ENCODE measurements around the gene FBXL16. TPM values are rescaled to one million over a fixed set of nuclear protein-coding genes. Genes with fewer than 3 reads are reported as not detected.

Gene FBXL16
- total and polyA plus RNA-seq, 2 experiments from 2014 or later: 8.9 to 12.6 TPM

GRCh38 chr16:687499-687898, 18.1 kb downstream of the FBXL16 start:
- DNase-seq (ENCODE audit: low spot score) (no peak), ATAC-seq (no peak)
- Histone ChIP-seq H3K4me2 (no peak overlapping the region), H3K9me2 (ENCODE audit: insufficient read depth) (no peaks in the 10 kb centered on the region), H3K36me3 (ENCODE audit: insufficient read depth) (no peaks in the 10 kb centered on the region; the same call in 1 of the 2 replicates), H4K20me1 (replicated peaks; ENCODE audit: insufficient read depth) (0 out of 2 replicates have a peak, but pooled peaks cover 1% of the 10 kb centered on the region), H2AFZ (no peak overlapping the region), H3K4me3 (no peak overlapping the region), H3K79me2 (replicated peaks; ENCODE audit: insufficient read depth) (no peaks in the 10 kb centered on the region; the same call in 1 of the 2 replicates), H3K27me3 (ENCODE audit: insufficient read depth) (peaks cover 19% of the 10 kb centered on the region), H3F3A (replicated peaks; ENCODE audit: low read depth) (peaks cover 10% of the 10 kb centered on the region; the same call in 1 of the 2 replicates), H3K27ac (ENCODE audit: low read depth) (no peak overlapping the region), H3K4me1 (ENCODE audit: insufficient read depth) (peaks cover 5% of the 10 kb centered on the region; the same call in 1 of the 2 replicates)
- Mint-ChIP-seq H3K4me3 (no peak overlapping the region), H3K36me3 (ENCODE audit: low read depth) (peaks cover 18% of the 10 kb centered on the region), H3K27me3 (ENCODE audit: insufficient read depth, low read depth, poor library complexity) (peaks cover 20% of the 10 kb centered on the region), H3K27ac (no peak overlapping the region), H3K9me3 (no peaks in the 10 kb centered on the region; the same call in 1 of the 3 replicates), H3K4me1 (peaks cover 2% of the 10 kb centered on the region; the same call in 2 of the 3 replicates)
- TF ChIP-seq JUNB (IDR thresholded peaks at IDR 0.05; ENCODE audit: unreplicated experiment) (no peak), EZH2phosphoT487 (IDR thresholded peaks at IDR 0.05; ENCODE audit: unreplicated experiment) (no peak)

GRCh38 chr16:686459-687260, 18.9 kb downstream of the FBXL16 start:
- H3K36me3 Mint-ChIP-seq (ENCODE audit: low read depth): peaks cover 26% of the 10 kb centered on the region
- peaks cover 21% of the 10 kb centered on the region for H3K27me3 Mint-ChIP-seq (ENCODE audit: insufficient read depth, low read depth, poor library complexity)
- Histone ChIP-seq H3K79me2 (replicated peaks; ENCODE audit: insufficient read depth) (no peaks in the 10 kb centered on the region; the same call in 1 of the 2 replicates), H3K36me3 (ENCODE audit: insufficient read depth) (no peaks in the 10 kb centered on the region; the same call in 1 of the 2 replicates), H4K20me1 (replicated peaks; ENCODE audit: insufficient read depth) (peaks cover 8% of the 10 kb centered on the region; the same call in 1 of the 2 replicates), H3K9me2 (ENCODE audit: insufficient read depth) (no peaks in the 10 kb centered on the region), H3F3A (replicated peaks; ENCODE audit: low read depth) (peaks cover 16% of the 10 kb centered on the region), H2AFZ (no peak overlapping the region), H3K4me1 (ENCODE audit: insufficient read depth) (peaks cover 5% of the 10 kb centered on the region; the same call in 1 of the 2 replicates), H3K4me3 (no peak overlapping the region), H3K27me3 (ENCODE audit: insufficient read depth) (peaks cover 10% of the 10 kb centered on the region), H3K27ac (ENCODE audit: low read depth) (no peak overlapping the region), H3K4me2 (no peak overlapping the region)
- DNase-seq (ENCODE audit: low spot score) (no peak), ATAC-seq (no peak)
- H3K27ac Mint-ChIP-seq: no peak overlapping the region
- H3K4me3 Mint-ChIP-seq: no peak overlapping the region
- no peaks in the 10 kb centered on the region; the same call in 1 of the 3 replicates for H3K9me3 Mint-ChIP-seq
- peaks cover 8% of the 10 kb centered on the region for H3K4me1 Mint-ChIP-seq
- TF ChIP-seq POLR2AphosphoS5 (IDR thresholded peaks at IDR 0.05; ENCODE audit: low read depth) (no peak), NANOG (IDR thresholded peaks at IDR 0.05; ENCODE audit: borderline replicate concordance) (no peak), CREB1 (CRISPR knock-in tag; IDR thresholded peaks at IDR 0.05; ENCODE audit: low read depth) (no peak), ZNF331 (CRISPR knock-in tag; IDR thresholded peaks at IDR 0.05; ENCODE audit: low read depth) (no peak), STAT1 (IDR thresholded peaks at IDR 0.05; ENCODE audit: unreplicated experiment) (no peak)

DNA sequence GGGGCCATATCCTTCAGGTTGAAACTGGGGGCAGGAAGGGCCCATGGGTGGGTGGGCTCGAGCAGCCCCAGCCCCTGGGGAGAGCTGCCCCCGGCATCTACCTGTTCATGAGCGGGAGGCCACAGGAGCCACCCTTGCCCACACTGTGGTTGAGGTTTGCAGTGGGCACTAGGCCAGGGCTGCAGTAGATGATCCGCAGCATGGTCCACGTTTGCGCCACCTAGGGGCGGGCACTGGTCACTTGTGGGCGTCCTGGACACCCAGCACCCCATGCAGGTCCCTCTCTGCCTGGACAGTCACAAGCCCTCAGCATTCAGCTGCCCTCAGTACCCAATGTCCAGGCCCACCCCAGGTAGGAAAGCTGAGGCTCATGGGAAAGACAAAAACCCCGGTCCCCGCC, 19.6 kb downstream of the FBXL16 start:
- H3K79me2 ChIP-seq (replicated peaks; ENCODE audit: insufficient read depth): peaks cover 6% of the 10 kb centered on the region; the same call in 1 of the 2 replicates
- ATAC-seq (peak; percentile 3; the same call in 1 of the 3 replicates), DNase-seq (ENCODE audit: low spot score) (peak; percentile 61)
- Mint-ChIP-seq H3K4me1 (peaks cover 14% of the 10 kb centered on the region), H3K36me3 (ENCODE audit: low read depth) (peaks cover 33% of the 10 kb centered on the region), H3K27ac (no peak overlapping the region), H3K27me3 (ENCODE audit: insufficient read depth, low read depth, poor library complexity) (peaks cover 22% of the 10 kb centered on the region), H3K9me3 (no peaks in the 10 kb centered on the region; the same call in 2 of the 3 replicates), H3K4me3 (peak overlapping the region; percentile 39; the same call in 1 of the 3 replicates)
- H3K4me1 ChIP-seq (ENCODE audit: insufficient read depth): peaks cover 5% of the 10 kb centered on the region; the same call in 1 of the 2 replicates
- 0 out of 2 replicates have a peak, but pooled peaks cover 3% of the 10 kb centered on the region for H3K27me3 ChIP-seq (ENCODE audit: insufficient read depth)
- H3K27ac ChIP-seq (ENCODE audit: low read depth): no peak overlapping the region
- H3K9me2 ChIP-seq (ENCODE audit: insufficient read depth): no peaks in the 10 kb centered on the region
- H4K20me1 ChIP-seq (replicated peaks; ENCODE audit: insufficient read depth): peaks cover 14% of the 10 kb centered on the region; the same call in 1 of the 2 replicates
- no peak overlapping the region for H3K4me3 ChIP-seq
- H3F3A ChIP-seq (replicated peaks; ENCODE audit: low read depth): peaks cover 23% of the 10 kb centered on the region
- H2AFZ ChIP-seq: no peak overlapping the region
- no peak overlapping the region for H3K4me2 ChIP-seq
- H3K36me3 ChIP-seq (ENCODE audit: insufficient read depth): no peaks in the 10 kb centered on the region; the same call in 1 of the 2 replicates
- TF ChIP-seq NANOG (IDR thresholded peaks at IDR 0.05; ENCODE audit: borderline replicate concordance) (no peak), ZNF462 (CRISPR knock-in tag; IDR thresholded peaks at IDR 0.05) (no peak), STAT1 (IDR thresholded peaks at IDR 0.05; ENCODE audit: unreplicated experiment) (no peak)

Data from GM23338 (cell line).